Psoas muscle (tissue), 8 donors: ENCODE measurements around the gene ZBTB42. TPM values are rescaled to one million over a fixed set of nuclear protein-coding genes. Genes with fewer than 3 reads are reported as not detected.

ENCODE experiments used
- ATAC-seq, 4 donors: fragments of 200-7000 bp; cut with Tn5 transposase; one replicate each; pipeline ENCODE4 v1.9.1; 2020; ENCODE audit warnings: moderate library complexity in 3 of 4, mild to moderate bottlenecking in 2 of 4
- DNase-seq, 2 donors: peaks; one replicate each; pipeline ENCODE4 v3.0.0-alpha.2; 2020
- H3K27ac ChIP-seq: fragments of 200-600 bp; one replicate; pipeline ENCODE4 v1.8.0; 2022
- H3K27me3 ChIP-seq, 3 donors: fragments of 200-600 bp in 1 of 3; one replicate each; pipeline versions ENCODE4 v1.6.1 to v1.8.0; 2013 to 2022; ENCODE audit warnings: low read length in 2 of 3, mild to moderate bottlenecking in 2 of 3, moderate library complexity in 1 of 3; ENCODE audit not compliant: insufficient read depth in 3 of 3
- H3K36me3 ChIP-seq, 2 donors: fragments of 200-600 bp in 1 of 2; one replicate each; pipeline versions ENCODE4 v1.6.1 to v1.8.0; 2013 to 2022; ENCODE audit warnings: low read depth in 1 of 2, mild to moderate bottlenecking in 1 of 2, moderate library complexity in 1 of 2; ENCODE audit not compliant: insufficient read depth in 1 of 2
- H3K4me1 ChIP-seq: fragments of 200-600 bp; one replicate; pipeline ENCODE4 v1.8.0; 2022
- H3K4me3 ChIP-seq: fragments of 200-600 bp; one replicate; pipeline ENCODE4 v1.8.0; 2022; ENCODE audit warnings: mild to moderate bottlenecking
- H3K9me3 ChIP-seq: fragments of 200-600 bp; one replicate; pipeline ENCODE4 v1.8.0; 2022
- WGBS, 3 donors: extraction: QIAGEN DNeasy Blood & Tissue Kit; methylation state at CpG; one replicate each; pipeline versions ENCODE4 v1.1.6 to v1.1.7; 2013; 5-methylcytosine and 5-hydroxymethylcytosine counted together
- intact Hi-C, 2 donors: fragments of 100-400 bp; cut with DNase I; formaldehyde crosslinking; loops; one replicate each; pipeline versions ENCODE4 v1.11.0 to v1.14.2; 2022
- polyA plus RNA-seq, 3 donors: library from polyadenylated mRNA; stranded (reverse); fragments of 200-250 nt; gene quantifications; one replicate each; pipeline ENCODE4 v1.2.3, GENCODE V29; 2013
- total RNA-seq, 4 donors: library from RNA; stranded (reverse); fragmentation: NEBNext Ultra II Directional in 2 of 4; extraction: Animal tissue kit (Norgen Biotek cat#: 25700) in 2 of 4; gene quantifications; one replicate each; pipeline versions ENCODE4 v1.2.1 to v1.2.4, GENCODE V29; 2021 to 2023
- TF ChIP-seq, protein P1 (sequence below): fragments of 200-600 bp; IDR thresholded peaks from one replicate; pipeline ENCODE4 v1.8.0; 2022; ENCODE audit warnings: antibody characterized with exemption
- donor health status: healthy with polysubstance abuse.
- donor health status: DM: no; HTN: no; CAD: no; lungs with moderate emphysema.
- donor health status: Bipolar disorder and iron deficiency.
- donor health status: healthy.
- donor health status: DM: yes; HTN: yes; CAD: no.
- donor health status: DM: no; HTN: no; CAD: no.
- donor health status: DM: no; HTN: no; CAD: no.
- donor health status: DM: yes; HTN: yes; CAD: no.

The ZBTB42 gene
- total and polyA plus RNA-seq, 7 donors = 4.2 to 7.4 (median 6.2) TPM

DNA sequence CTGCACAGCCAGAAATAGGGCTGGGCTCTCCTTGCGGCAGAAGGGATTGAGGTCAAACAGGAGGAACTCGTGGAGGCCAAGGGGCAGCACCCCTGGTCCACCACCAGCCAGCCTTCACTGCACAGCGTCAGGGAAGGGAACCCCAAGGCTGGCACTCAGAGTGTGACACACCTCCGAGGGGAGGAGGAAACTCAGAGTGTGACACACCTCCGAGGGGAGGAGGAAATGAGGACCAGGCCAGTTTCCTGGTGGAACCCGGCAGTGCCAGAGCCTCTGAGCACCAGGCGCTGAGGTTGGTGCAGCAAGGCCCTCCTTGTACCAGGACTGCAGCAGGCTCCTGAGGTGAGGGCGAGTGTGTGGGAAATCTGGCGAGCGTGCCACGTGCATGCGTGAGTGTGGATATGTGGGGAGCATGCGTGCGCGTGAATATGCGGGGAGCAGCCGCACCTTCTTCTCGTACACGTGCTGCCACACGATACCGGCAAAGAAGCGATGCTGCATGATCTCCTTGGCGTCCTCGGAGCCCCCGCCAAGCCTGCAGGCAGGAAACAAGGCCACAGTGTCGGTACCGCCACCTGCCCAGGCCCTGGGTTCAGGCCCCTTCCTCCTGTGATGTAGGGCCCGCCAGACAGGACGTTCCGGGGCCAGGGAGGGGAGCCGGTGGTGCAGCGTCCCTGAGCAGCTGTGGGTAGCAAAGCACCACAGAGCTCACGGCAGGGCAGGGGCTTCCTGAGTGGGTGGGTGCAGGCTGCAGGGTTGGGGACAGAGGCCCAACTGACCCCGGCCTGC, 28.8 kb upstream of the ZBTB42 start:
- H3K4me1 ChIP-seq = no peaks in the 10 kb centered on the region
- DNase-seq = no peak
- H3K27me3 ChIP-seq = no peaks in the 10 kb centered on the region
- 88 to 92% (median 91%) methylated on average over 34 of the region's 34 CpGs for WGBS, 3 donors
- TF ChIP-seq, protein P1, sequence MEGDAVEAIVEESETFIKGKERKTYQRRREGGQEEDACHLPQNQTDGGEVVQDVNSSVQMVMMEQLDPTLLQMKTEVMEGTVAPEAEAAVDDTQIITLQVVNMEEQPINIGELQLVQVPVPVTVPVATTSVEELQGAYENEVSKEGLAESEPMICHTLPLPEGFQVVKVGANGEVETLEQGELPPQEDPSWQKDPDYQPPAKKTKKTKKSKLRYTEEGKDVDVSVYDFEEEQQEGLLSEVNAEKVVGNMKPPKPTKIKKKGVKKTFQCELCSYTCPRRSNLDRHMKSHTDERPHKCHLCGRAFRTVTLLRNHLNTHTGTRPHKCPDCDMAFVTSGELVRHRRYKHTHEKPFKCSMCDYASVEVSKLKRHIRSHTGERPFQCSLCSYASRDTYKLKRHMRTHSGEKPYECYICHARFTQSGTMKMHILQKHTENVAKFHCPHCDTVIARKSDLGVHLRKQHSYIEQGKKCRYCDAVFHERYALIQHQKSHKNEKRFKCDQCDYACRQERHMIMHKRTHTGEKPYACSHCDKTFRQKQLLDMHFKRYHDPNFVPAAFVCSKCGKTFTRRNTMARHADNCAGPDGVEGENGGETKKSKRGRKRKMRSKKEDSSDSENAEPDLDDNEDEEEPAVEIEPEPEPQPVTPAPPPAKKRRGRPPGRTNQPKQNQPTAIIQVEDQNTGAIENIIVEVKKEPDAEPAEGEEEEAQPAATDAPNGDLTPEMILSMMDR = no peak
- H3K36me3 ChIP-seq = peaks cover 5 to 54% of the 10 kb centered on the region in 2 donors
- no peaks in the 10 kb centered on the region for H3K9me3 ChIP-seq
- intact Hi-C loops = no loop called here
- H3K27ac ChIP-seq = no peak overlapping the region
- H3K4me3 ChIP-seq = no peak overlapping the region
- ATAC-seq = no peak

DNA sequence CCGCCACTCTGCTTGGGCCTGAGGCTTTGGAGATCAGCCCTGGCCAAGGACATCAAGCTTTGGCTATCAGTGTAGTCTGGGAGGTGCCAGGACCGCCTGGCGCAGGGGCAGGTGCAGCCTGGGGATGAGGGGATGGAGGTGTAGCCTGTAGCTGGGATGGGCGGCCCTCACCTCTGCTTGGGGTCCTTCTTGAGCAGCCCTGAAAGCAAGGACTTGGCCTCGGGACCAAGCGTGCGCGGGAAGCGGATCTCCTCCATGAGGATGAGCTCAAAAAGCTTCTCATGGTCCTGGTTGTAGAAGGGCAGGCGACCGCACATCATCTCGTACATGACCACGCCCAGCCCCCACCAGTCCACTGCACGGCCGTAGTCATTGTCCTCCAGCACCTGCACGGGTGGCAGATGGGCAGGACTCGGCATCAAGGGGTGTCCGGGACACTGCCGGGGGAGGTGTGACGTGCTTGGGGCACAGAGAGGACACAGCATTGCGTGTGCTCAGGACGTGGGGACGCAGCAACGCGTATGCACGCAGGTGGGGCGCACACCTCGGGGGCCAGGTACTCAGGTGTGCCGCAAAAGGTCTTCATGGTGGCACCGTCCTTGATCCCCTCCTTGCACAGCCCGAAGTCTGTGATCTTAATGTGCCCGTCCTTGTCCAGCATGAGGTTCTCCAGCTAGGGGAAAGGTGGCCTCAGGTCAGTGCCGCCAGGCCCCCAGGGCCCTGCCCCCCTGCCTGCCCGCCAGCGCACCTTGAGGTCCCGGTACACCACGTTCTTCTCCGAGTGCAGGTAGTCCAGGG, 28.0 kb upstream of the ZBTB42 start:
- no peaks in the 10 kb centered on the region for H3K4me1 ChIP-seq
- intact Hi-C loops = no loop called here
- H3K27ac ChIP-seq = no peak overlapping the region
- DNase-seq (no peak), ATAC-seq (no peak)
- H3K4me3 ChIP-seq = no peak overlapping the region
- TF ChIP-seq, protein P1 = no peak
- 89 to 91% (median 90%) methylated on average over 36 to 38 of the region's 38 CpGs for WGBS, 3 donors
- H3K9me3 ChIP-seq = no peaks in the 10 kb centered on the region
- no peaks in the 10 kb centered on the region for H3K27me3 ChIP-seq
- peaks cover 5 to 54% of the 10 kb centered on the region in 2 donors for H3K36me3 ChIP-seq

- Histone ChIP-seq H3K9me3 (no peaks in the 10 kb centered on the region), H3K36me3 (peaks cover 5 to 54% of the 10 kb centered on the region in 2 donors), H3K4me1 (no peaks in the 10 kb centered on the region), H3K4me3 (no peak overlapping the region), H3K27ac (no peak overlapping the region), H3K27me3 (no peaks in the 10 kb centered on the region)
- WGBS, 3 donors = 80 to 81% (median 80%) methylated on average over 45 to 46 of the region's 46 CpGs
- TF ChIP-seq, protein P1 = no peak
- ATAC-seq = peak in 3 of 4 donors; percentile 1 to 19 (median 3)
- intact Hi-C loops = no loop called here
- no peak for DNase-seq
These were observed 27.1 kb upstream of the ZBTB42 start for GRCh38 chr14:104773505-104774452.

GRCh38 chr14:104774453-104775072, 26.3 kb upstream of the ZBTB42 start:
- Histone ChIP-seq H3K27me3 (no peaks in the 10 kb centered on the region), H3K4me3 (no peak overlapping the region), H3K36me3 (peaks cover 5 to 54% of the 10 kb centered on the region in 2 donors), H3K4me1 (no peaks in the 10 kb centered on the region), H3K9me3 (no peaks in the 10 kb centered on the region), H3K27ac (no peak overlapping the region)
- intact Hi-C loops = no loop called here
- ATAC-seq (no peak), DNase-seq (no peak)
- 85 to 90% (median 88%) methylated on average over 18 to 20 of the region's 20 CpGs for WGBS, 3 donors
- TF ChIP-seq, protein P1 = no peak
